ENCODE measurements around the gene ACOX3.
A peak's percentile ranks its signal among the peaks of the same experiment; 100 is the strongest.

ACOX3 gene

DNA sequence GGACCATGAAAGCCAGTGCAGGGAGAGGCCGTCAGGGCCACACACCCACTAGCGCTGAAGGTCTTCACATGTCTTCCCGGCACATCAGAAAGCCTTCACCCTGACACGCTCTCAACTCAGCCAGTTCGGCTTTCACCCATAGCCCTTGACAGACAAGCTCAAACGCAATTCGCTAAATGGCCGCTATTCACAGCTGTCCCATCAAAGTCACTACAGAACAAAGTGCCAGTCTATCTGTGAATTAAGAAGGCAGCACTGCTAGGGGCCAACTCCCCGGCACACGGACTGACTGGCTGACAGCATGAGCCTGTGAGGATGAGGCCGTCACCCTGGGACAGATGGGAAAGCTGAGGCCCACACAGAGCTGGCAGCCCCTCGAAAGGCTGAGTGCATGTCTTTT, 45.7 kb downstream of the ACOX3 start:
- DNase-seq (ENCODE audit: low read depth), result no peak
- TF ChIP-seq, protein P1, sequence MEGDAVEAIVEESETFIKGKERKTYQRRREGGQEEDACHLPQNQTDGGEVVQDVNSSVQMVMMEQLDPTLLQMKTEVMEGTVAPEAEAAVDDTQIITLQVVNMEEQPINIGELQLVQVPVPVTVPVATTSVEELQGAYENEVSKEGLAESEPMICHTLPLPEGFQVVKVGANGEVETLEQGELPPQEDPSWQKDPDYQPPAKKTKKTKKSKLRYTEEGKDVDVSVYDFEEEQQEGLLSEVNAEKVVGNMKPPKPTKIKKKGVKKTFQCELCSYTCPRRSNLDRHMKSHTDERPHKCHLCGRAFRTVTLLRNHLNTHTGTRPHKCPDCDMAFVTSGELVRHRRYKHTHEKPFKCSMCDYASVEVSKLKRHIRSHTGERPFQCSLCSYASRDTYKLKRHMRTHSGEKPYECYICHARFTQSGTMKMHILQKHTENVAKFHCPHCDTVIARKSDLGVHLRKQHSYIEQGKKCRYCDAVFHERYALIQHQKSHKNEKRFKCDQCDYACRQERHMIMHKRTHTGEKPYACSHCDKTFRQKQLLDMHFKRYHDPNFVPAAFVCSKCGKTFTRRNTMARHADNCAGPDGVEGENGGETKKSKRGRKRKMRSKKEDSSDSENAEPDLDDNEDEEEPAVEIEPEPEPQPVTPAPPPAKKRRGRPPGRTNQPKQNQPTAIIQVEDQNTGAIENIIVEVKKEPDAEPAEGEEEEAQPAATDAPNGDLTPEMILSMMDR (IDR thresholded peaks at IDR 0.05; ENCODE audit: low read depth, low read length, missing control alignments), result no peak
- H3K4me3 ChIP-seq (ENCODE audit: low read depth, low read length), result no peak overlapping the region

DNA sequence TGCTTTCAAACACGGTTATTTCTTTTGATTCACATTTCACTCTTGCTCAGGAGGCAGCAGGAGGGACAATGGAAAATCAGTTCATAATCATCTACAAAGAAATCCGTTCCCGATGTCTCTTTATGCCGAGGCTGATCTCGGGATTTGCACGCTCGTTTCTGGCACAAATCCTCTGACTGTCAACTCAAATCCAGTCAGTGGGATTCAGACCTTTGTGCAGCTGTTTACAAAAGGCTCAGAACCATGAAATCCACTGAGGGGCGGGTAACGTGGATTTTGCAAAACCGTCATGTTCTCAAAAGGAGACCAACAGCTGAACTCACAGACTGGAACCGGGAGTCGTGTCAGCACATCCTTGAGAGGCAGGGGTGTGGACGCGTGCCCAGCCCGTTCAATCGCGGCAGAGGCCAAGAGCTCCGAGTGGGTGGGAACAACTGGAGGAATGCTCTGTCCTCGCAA, 46.4 kb downstream of the ACOX3 start:
- no peak overlapping the region for H3K4me3 ChIP-seq (ENCODE audit: low read depth, low read length)
- DNase-seq (ENCODE audit: low read depth), result no peak
- TF ChIP-seq, protein P1 (IDR thresholded peaks at IDR 0.05; ENCODE audit: low read depth, low read length, missing control alignments), result no peak

DNA sequence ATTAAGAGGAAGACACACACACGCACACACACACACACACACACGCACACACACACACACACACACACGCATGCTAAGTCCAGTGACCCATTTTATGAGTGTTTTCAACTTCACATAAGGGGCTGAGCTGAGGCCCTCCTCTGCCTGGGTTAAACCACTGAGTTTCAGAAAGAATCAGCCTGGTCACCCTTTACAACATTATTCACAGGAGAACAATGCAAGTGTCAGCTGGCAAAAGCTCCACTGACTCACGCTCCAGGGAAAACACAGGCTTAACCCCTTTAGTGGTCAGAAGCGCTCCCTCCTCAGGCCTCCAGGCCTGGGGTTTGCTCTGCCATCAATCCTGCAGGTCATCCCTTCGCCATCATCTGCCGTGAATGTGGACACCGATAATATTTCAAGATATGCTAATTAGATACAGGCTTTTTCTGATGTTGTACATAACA, 46.9 kb downstream of the ACOX3 start:
- TF ChIP-seq, protein P1 (IDR thresholded peaks at IDR 0.05; ENCODE audit: low read depth, low read length, missing control alignments), result no peak
- H3K4me3 ChIP-seq (ENCODE audit: low read depth, low read length), result no peak overlapping the region
- no peak for DNase-seq (ENCODE audit: low read depth)

DNA sequence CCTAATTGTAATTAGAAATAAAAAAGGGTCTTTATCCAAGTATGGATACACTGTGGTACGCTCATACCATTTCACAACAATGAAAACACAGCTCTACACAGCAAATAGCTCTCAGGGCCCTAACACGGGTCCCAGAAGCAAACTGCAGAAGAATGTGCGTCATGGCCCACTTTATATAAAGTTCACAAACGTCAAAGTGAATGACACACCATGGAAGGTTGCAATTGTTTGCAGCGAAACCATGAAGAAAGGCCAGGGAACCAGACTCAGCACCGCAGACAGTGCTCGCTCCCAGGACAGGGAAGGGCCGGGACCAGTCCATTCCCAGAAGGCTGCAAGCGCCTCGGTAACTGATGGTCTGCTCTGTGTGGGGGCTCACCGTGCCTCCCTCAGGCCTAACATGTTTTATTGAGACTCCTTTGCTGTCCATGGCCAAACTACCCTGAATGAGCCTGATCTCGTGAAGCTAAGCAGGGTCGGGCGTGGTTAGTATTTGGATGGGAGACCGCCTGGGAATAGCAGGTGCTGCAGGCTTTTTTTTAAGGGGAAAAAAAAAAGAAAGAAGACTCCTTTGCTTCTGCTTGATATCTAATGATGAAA, 47.8 kb downstream of the ACOX3 start:
- H3K4me3 ChIP-seq (ENCODE audit: low read depth, low read length), result no peak overlapping the region
- TF ChIP-seq, protein P1 (IDR thresholded peaks at IDR 0.05; ENCODE audit: low read depth, low read length, missing control alignments), result no peak
- no peak for DNase-seq (ENCODE audit: low read depth)

DNA sequence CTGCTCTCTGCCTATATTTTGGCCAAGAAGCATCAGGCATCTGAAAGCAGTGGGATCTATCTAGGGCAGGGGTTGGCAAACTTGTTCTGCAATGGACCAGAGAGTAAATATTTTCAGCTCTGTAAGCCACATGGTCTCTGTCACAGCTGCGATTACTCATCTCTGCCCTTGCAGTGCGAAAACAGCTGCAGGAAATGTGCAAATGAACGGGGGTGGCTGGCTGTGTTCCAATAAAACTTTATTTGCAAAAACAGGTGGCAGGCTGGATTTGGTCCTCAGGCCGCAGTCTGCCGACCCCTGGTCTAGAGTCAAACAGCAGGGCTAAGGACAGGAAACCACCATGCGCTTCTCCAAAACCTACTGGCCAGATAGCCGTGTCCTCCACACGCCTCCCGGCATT, 48.6 kb downstream of the ACOX3 start:
- DNase-seq (ENCODE audit: low read depth), result peak; percentile 67
- no peak overlapping the region for H3K4me3 ChIP-seq (ENCODE audit: low read depth, low read length)
- TF ChIP-seq, protein P1 (IDR thresholded peaks at IDR 0.05; ENCODE audit: low read depth, low read length, missing control alignments), result no peak

DNA sequence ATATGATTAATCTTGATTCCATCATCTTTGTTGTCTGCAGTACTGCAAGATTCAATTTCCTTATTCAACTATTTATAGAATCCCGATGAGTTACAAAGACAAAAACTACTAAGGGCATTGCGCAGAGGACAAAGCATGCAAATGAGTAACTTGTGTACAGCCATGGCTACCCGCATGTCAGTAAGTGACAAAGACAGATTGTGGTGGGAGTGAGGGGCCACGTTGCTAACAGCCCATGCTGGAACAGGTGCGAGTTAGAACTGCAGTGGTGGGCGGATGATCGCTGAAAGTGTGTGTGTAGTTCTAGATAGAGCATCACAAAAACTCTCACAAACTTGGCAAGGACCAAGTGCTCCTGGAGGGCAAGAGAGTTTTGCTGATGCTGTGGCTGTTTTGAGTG, 49.5 kb downstream of the ACOX3 start:
- no peak overlapping the region for H3K4me3 ChIP-seq (ENCODE audit: low read depth, low read length)
- DNase-seq (ENCODE audit: low read depth), result peak; percentile 21
- TF ChIP-seq, protein P1 (IDR thresholded peaks at IDR 0.05; ENCODE audit: low read depth, low read length, missing control alignments), result no peak

DNA sequence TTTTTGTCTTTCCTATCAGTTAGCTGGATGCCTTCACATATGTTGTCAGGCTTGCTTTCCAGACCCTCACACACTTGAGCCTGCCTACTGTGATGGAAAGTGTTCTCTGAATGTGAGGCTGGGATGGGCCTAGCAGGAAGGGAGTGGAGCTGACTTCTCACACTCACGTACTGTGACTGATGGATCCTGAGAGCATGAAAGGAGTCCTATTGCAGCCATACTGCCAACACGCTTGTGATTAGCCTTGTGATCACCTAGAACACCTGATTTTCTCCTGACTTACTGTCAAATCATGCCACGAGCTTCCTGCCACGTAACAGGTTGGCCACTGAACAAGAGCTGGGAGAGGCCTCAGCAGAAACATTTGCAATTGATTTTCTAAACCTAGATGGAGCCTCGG, 49.9 kb downstream of the ACOX3 start:
- TF ChIP-seq, protein P1 (IDR thresholded peaks at IDR 0.05; ENCODE audit: low read depth, low read length, missing control alignments), result no peak
- H3K4me3 ChIP-seq (ENCODE audit: low read depth, low read length), result no peak overlapping the region
- DNase-seq (ENCODE audit: low read depth), result no peak
